Ectodermal cell (in vitro differentiated cells): ENCODE measurements around the gene ROR1.

Experiments
- H3K27ac ChIP-seq: 2 replicates; pipeline ENCODE4 v1.7.0; 2013; ENCODE audit warnings: mild to moderate bottlenecking, low read depth, low read length; ENCODE audit not compliant: insufficient read depth, poor library complexity, severe bottlenecking
- H3K27me3 ChIP-seq: 2 replicates; pipeline ENCODE4 v1.7.0; 2013; ENCODE audit warnings: mild to moderate bottlenecking, low read length; ENCODE audit not compliant: insufficient read depth, control insufficient read depth, poor library complexity, severe bottlenecking
- H3K36me3 ChIP-seq: one replicate; pipeline ENCODE4 v1.7.0; 2013; ENCODE audit warnings: low read length; ENCODE audit not compliant: control insufficient read depth, insufficient read depth
- H3K4me1 ChIP-seq: one replicate; pipeline ENCODE4 v1.7.0; 2013; ENCODE audit warnings: low read length; ENCODE audit not compliant: control insufficient read depth, insufficient read depth
- H3K4me3 ChIP-seq: 2 replicates; pipeline ENCODE4 v1.7.0; 2013; ENCODE audit warnings: low read depth, low read length, control low read depth; ENCODE audit not compliant: insufficient read depth
- H3K9me3 ChIP-seq: 2 replicates; pipeline ENCODE4 v1.7.0; 2013; ENCODE audit warnings: mild to moderate bottlenecking, low read length, moderate library complexity; ENCODE audit not compliant: control insufficient read depth
- WGBS, 2 experiments: methylation state at CpG; one replicate each; pipeline ENCODE4 v1.1.7; 2013; ENCODE audit warnings: missing lambda C conversion rate in 2 of 2; 5-methylcytosine and 5-hydroxymethylcytosine counted together

ROR1 gene

DNA sequence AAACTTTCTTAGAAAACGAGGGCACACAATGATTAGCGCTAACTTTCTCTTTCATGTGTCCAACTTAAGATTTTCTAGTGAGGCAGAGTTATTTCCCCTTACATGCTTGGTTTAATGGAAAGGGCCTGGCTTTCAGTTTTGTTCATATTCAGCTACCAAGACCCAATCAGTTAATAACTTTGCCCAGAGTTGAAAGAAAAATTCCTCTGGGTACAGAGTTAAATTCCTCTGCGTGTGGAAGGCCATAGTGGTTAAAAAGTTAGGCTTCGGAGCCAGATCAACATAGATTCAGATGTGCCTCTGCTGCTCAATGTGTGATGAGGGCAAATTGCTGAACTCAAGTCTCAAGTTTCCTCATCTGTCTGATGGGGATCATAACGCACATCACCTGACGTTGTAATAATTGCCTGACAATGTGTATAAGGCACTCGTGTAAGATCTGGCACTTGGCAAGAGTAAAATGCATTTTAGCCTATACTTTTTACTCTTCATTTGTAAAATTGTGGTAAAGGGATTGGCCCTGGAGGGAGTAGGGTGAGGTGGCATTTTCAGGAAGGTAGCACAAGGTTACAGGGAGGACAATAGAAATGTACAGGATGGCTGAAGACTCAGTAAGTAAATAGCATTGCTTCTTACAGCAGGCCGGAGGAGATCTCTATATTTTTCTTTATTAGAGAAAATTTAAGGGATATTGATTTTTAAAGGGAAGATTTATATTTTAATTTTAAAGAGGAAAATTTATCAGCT lies 103.4 kb downstream of the ROR1 start:
- peaks cover 17% of the 10 kb centered on the region for H3K4me1 ChIP-seq

DNA sequence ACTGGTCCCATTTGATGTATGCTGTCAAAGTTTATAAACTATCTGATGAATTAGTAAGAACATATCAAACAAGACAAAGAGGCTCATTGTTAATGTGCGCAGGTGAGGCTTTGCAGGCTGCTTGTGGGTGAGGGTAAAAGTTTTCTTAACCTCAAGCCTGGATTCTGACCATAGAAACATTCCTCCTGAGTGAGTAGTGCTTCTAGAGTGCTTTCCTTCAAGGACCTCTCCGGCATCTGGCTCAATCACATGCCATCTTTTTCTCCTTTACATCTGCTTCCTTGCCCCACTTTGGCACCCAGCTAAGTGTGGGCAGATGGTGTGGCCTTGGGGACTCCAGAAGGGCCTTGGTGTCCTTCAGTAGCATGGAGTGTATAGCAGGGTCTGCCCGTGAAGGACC lies 104.0 kb downstream of the ROR1 start:
- Histone ChIP-seq H3K36me3 (no peaks in the 10 kb centered on the region), H3K27ac (no peak overlapping the region), H3K27me3 (no peaks in the 10 kb centered on the region), H3K4me3 (no peak overlapping the region), H3K9me3 (no peaks in the 10 kb centered on the region), H3K4me1 (peaks cover 12% of the 10 kb centered on the region)
- 96 to 100% methylated on average over 3 of the region's 3 CpGs for WGBS, 2 experiments

More for the DNA sequence above, 103.4 kb downstream of the ROR1 start:
- H3K36me3 ChIP-seq, result no peaks in the 10 kb centered on the region
- H3K27ac ChIP-seq, result no peak overlapping the region
- 93 to 99% methylated on average over 7 to 8 of the region's 8 CpGs for WGBS, 2 experiments
- H3K27me3 ChIP-seq, result no peaks in the 10 kb centered on the region
- H3K9me3 ChIP-seq, result no peaks in the 10 kb centered on the region
- no peak overlapping the region for H3K4me3 ChIP-seq

DNA sequence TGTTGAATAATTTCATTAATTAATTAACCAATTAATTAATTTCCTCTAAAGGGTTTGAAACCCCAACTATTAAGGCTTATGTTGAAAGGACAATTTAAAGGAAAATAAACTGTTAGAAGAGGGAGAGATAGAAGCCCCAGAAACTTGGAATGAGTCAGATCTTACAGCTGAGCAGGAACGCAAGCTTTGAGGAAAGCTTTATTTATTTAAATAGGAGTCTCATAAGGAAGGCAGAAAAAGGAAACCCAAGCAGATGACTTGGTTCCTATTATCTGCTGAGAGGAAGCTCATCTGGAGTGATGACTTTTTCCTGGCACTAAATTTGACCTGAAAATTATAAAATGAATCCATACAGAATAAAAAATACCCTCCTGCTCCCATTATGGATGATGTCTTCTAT lies 105.1 kb downstream of the ROR1 start:
- Histone ChIP-seq H3K4me1 (peaks cover 9% of the 10 kb centered on the region), H3K36me3 (no peaks in the 10 kb centered on the region), H3K9me3 (no peaks in the 10 kb centered on the region), H3K27me3 (no peaks in the 10 kb centered on the region), H3K27ac (no peak overlapping the region), H3K4me3 (no peak overlapping the region)
- 0 to 3% methylated on average over 1 of the region's 1 CpG for WGBS, 2 experiments

DNA sequence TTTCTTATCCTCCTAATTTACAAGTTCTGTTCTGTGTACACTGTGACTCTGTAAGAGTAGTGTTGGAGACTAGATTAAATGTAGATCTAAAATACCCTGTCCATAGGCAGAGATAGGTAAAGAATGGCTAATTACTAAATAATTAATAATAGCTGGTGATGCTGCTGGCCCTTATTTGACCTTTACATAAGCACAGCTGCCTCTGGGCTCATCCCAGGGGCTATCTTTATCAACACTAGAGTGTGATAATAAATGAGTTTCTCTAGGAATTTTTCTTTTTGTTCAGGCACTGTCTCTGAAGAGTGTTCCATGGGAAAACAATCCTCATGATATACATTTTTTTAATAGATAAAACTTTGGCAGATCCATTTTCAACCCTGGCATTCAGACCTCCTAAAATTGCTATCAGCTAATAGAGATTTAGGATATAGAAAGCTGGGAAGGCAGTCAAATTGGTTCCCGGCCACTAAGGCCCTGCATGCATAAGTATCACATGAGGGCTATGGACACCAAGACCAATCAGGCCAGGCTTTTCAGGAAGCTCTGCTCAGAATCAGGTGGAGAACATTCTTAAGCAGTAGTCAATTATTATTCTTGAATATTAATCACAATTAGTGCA lies 107.2 kb downstream of the ROR1 start:
- WGBS, 2 experiments, result 85 to 100% methylated on average over 1 of the region's 1 CpG
- peaks cover 14% of the 10 kb centered on the region for H3K4me1 ChIP-seq

DNA sequence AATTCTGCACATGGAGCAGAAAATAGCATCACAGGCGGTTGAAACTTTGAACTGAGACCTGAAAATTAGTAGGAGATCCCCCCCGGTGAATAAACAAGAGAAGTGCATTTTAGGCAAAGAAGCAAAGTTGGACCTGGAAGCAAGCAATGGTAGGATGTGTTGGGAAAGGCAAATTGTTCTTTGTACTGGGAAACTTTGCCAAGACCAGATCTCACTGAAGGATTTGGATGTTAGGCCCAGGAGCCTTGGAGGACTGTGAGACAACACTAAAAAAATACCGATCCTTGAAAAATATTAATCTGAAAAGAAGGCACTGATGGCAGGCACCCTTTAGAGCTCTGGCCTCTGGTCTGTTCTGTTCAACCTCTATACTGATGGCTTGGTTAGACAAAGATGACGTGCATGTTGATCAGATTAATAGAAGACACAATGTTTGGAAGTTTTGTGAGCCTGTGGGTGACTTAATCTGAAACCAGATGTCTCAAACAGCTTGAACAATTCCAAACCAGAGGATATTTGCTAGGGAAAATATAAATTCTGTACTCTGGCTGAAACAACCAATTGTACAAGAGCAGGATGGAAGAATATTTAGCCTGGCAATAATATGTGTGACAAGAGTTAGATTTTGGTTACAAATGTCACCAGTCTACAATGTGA lies 108.4 kb downstream of the ROR1 start:
- WGBS, 2 experiments, result 94 to 96% methylated on average over 4 of the region's 4 CpGs

More for the DNA sequence above, 107.2 kb downstream of the ROR1 start:
- no peaks in the 10 kb centered on the region for H3K27me3 ChIP-seq
- H3K27ac ChIP-seq, result no peak overlapping the region
- no peak overlapping the region for H3K4me3 ChIP-seq
- H3K9me3 ChIP-seq, result no peaks in the 10 kb centered on the region
- H3K36me3 ChIP-seq, result no peaks in the 10 kb centered on the region

DNA sequence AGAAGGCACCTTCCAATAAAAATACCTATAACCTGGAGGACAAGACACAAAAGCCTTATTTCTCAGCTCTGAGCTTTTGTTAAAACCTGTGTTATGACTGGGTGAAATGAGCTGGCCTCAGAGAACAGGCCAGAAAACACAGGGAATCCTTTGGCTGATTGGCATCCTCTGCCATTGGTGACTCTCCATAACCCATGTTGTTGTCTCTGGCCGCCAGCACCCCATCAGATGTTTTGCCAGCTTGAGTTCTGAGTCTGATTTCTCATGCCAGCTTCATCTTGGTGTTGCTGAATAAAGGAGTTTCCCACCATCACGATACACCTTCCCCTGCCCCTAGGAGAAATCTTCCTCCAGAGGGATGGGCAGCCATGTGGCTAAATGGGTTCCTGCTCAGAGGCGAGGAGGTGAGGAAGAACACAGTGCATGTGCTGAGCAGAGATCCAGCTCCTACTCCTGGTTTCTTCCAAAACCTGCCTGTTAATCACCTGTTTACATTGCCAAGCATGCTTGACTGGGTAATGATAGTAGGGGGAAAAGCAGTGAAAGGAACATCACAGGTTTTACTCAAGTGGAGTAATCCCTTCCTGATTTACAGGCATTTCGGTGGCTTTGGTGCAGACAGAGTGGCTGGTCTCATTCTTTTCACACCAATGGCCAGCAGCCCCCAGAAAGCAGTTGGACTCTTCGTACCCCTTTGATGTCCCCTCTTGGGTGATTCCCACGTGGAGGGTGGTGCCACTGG lies 109.8 kb downstream of the ROR1 start:
- no peak overlapping the region for H3K4me3 ChIP-seq
- no peaks in the 10 kb centered on the region for H3K27me3 ChIP-seq
- H3K36me3 ChIP-seq, result no peaks in the 10 kb centered on the region
- H3K27ac ChIP-seq, result no peak overlapping the region
- WGBS, 2 experiments, result 83 to 90% methylated on average over 6 of the region's 6 CpGs
- H3K9me3 ChIP-seq, result no peaks in the 10 kb centered on the region
- H3K4me1 ChIP-seq, result peaks cover 14% of the 10 kb centered on the region

More for the DNA sequence above, 108.4 kb downstream of the ROR1 start:
- Histone ChIP-seq H3K36me3 (no peaks in the 10 kb centered on the region), H3K27me3 (no peaks in the 10 kb centered on the region), H3K27ac (no peak overlapping the region), H3K9me3 (no peaks in the 10 kb centered on the region), H3K4me1 (peaks cover 14% of the 10 kb centered on the region), H3K4me3 (no peak overlapping the region)

DNA sequence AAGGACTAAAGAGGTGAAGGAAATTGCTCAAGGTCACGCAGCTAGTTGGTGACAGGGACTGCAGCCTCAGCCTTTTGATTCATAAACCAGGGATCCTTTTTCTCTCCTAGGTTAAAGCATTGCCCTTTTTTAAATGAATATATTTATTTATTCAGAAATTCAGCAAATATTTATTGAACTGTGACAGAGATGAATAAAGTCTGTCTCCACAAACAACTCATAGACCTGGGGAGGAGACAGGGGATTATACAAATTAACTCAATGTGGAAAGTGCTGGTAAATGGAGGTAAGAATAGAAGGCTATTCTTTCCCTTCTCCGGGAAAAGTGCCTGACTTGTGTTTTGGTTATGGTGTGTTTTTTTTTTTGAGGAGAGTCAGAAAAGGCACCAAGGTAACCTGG lies 110.7 kb downstream of the ROR1 start:
- 86 to 89% methylated on average over 2 of the region's 2 CpGs for WGBS, 2 experiments
- Histone ChIP-seq H3K27ac (no peak overlapping the region), H3K27me3 (no peaks in the 10 kb centered on the region), H3K4me3 (no peak overlapping the region), H3K4me1 (peaks cover 14% of the 10 kb centered on the region), H3K36me3 (no peaks in the 10 kb centered on the region), H3K9me3 (no peaks in the 10 kb centered on the region)

DNA sequence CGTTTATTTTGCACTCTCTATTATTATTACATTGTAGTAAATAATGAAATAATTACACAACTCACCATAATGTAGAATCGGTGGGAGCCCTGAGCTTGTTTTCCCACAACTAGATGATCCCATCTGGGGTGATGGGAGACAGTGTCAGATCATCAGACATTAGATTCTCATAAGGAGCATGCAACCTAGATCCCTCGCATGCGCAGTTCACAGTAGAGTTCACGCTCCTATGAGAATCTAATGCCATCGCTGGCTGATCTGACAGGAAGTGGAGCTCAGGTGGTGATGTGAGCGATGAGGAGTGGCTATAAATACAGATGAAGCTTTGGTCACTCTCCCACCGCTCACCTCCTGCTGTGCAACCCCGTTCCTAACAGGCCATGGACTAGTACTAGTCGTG lies 112.1 kb downstream of the ROR1 start:
- WGBS, 2 experiments, result 95% methylated on average over 9 of the region's 10 CpGs
- Histone ChIP-seq H3K27me3 (no peaks in the 10 kb centered on the region), H3K9me3 (no peaks in the 10 kb centered on the region), H3K36me3 (no peaks in the 10 kb centered on the region), H3K4me3 (no peak overlapping the region), H3K27ac (no peak overlapping the region), H3K4me1 (peaks cover 14% of the 10 kb centered on the region)

DNA sequence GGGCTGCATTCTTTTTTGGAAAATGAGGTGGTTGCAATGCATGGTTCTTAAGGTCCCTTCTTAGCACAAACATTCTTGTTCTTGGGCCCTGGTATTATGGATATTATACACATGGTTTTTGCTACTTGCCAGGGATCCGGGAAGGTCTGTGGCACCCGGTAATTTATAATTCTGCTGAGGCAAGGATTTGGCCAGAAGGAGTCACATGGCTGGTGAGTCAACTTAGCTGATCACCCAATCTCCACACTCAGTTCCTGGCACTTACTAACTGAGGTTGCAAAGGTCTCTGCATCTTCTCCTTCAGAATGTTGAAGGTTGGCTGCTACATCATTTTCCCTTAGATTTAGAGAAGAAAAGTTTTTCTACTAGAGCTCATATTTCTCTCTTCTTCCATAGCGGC lies 112.5 kb downstream of the ROR1 start:
- no peaks in the 10 kb centered on the region for H3K9me3 ChIP-seq
- H3K4me1 ChIP-seq, result peaks cover 11% of the 10 kb centered on the region
- H3K36me3 ChIP-seq, result no peaks in the 10 kb centered on the region
- H3K27ac ChIP-seq, result no peak overlapping the region
- 91 to 100% methylated on average over 3 of the region's 3 CpGs for WGBS, 2 experiments
- no peaks in the 10 kb centered on the region for H3K27me3 ChIP-seq
- no peak overlapping the region for H3K4me3 ChIP-seq

DNA sequence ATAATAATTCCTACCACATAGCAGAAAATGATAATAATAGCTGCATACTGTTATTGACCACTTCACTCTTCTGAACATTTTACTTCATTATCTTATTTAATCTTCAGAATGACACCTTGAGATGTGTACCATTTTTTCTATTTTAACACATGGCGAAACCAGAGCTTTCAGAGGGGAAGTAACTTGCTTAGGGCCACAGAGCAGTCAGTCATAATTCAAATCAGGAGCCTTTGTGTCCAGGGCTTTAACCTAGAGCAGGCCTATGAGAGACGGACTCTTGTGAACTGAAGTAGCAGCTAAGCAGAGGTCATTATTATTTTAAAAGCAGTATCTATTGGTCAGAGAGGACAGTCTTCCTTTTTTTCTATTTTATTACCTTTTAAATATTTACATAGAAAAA lies 114.0 kb downstream of the ROR1 start:
- no peaks in the 10 kb centered on the region for H3K27me3 ChIP-seq
- H3K9me3 ChIP-seq, result no peaks in the 10 kb centered on the region
- H3K36me3 ChIP-seq, result no peaks in the 10 kb centered on the region
- H3K27ac ChIP-seq, result no peak overlapping the region
- H3K4me3 ChIP-seq, result no peak overlapping the region
- H3K4me1 ChIP-seq, result peaks cover 20% of the 10 kb centered on the region
- WGBS, 2 experiments, result 98 to 99% methylated on average over 2 of the region's 2 CpGs
